NCI-H128 (cell line): ENCODE data around the gene PIK3CD.
"Not testable (repeated sequence)": the region's sequence is repeated elsewhere in the genome, so short reads cannot be mapped to it uniquely, and the experiment has no call there.

ENCODE experiments used
- DNase-seq: peaks from one replicate; lab custom pipeline; 2025; ENCODE audit not compliant: unreplicated experiment; lab: John Stamatoyannopoulos, UW

PIK3CD gene

GRCh38 chr1:9618909-9619679, 32.4 kb upstream of the PIK3CD start:
- DNase-seq, result no peak

- no peak for DNase-seq
Measured at GRCh38 chr1:9621032-9621431, 30.5 kb upstream of the PIK3CD start.

GRCh38 chr1:9624081-9624480, 27.4 kb upstream of the PIK3CD start:
- no peak for DNase-seq

GRCh38 chr1:9625030-9625429, 26.5 kb upstream of the PIK3CD start:
- DNase-seq, result not testable (repeated sequence)

- no peak for DNase-seq
Measured at GRCh38 chr1:9626201-9626608, 25.3 kb upstream of the PIK3CD start.

GRCh38 chr1:9628541-9629444, 22.7 kb upstream of the PIK3CD start:
- DNase-seq, result no peak

- no peak for DNase-seq
Measured at GRCh38 chr1:9629445-9630201, 21.9 kb upstream of the PIK3CD start.

- no peak for DNase-seq
Measured at GRCh38 chr1:9630331-9631111, 21.0 kb upstream of the PIK3CD start.

GRCh38 chr1:9631613-9632012, 19.9 kb upstream of the PIK3CD start:
- no peak for DNase-seq

GRCh38 chr1:9633493-9633892, 18.0 kb upstream of the PIK3CD start:
- no peak for DNase-seq

- no peak for DNase-seq
Measured at GRCh38 chr1:9634582-9634981, 16.9 kb upstream of the PIK3CD start.

- DNase-seq, result no peak
Measured at GRCh38 chr1:9639227-9639626, 12.3 kb upstream of the PIK3CD start.

GRCh38 chr1:9643351-9644256, 7.9 kb upstream of the PIK3CD start:
- DNase-seq, result no peak

- DNase-seq, result no peak
Measured at GRCh38 chr1:9646037-9646436, 5.5 kb upstream of the PIK3CD start.

GRCh38 chr1:9648171-9648570, 3.4 kb upstream of the PIK3CD start:
- DNase-seq, result no peak

- DNase-seq, result no peak
Measured at GRCh38 chr1:9649769-9650168, 1.8 kb upstream of the PIK3CD start.

- no peak for DNase-seq
Measured at GRCh38 chr1:9651220-9651564, 339 bp upstream of the PIK3CD start.

GRCh38 chr1:9652379-9653209, 1.1 kb downstream of the PIK3CD start:
- no peak for DNase-seq

GRCh38 chr1:9653210-9653490, 1.6 kb downstream of the PIK3CD start:
- DNase-seq, result no peak
